Stimulated activated CD4-positive, alpha-beta T cell treated with anti-CD3 and anti-CD28 coated beads, Interleukin-15, amount 100 ng/mL, for 24 hours (primary cell): Measurements from ENCODE around the gene PNO1.
"Not testable (repeated sequence)": the region's sequence is repeated elsewhere in the genome, so short reads cannot be mapped to it uniquely, and the experiment has no call there.

ENCODE experiments used
- DNase-seq: peaks from one replicate; pipeline ENCODE4 v3.0.0-alpha.2; 2020

PNO1 gene

GRCh38 chr2:68158134-68158447, 403 bp downstream of the PNO1 start:
- DNase-seq, result no peak

DNA sequence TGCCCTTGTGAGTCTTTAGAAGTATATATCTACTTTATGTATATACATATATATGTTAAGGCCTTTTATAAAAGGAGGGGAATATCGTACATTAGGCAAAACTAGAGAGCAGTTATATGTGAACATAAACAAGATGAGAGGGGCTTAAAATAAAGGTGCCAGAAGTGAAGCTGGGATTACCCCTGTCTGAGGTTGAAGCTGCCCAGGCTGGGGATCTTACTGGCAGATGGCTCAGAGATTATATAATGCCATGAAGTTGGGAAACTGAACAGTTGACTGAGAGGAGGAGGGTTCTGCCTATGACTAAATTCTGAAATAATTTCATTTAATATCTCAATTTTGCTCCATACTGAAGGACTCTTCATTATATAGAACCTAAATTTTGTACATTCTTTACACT, 6.0 kb downstream of the PNO1 start:
- DNase-seq, result no peak

DNA sequence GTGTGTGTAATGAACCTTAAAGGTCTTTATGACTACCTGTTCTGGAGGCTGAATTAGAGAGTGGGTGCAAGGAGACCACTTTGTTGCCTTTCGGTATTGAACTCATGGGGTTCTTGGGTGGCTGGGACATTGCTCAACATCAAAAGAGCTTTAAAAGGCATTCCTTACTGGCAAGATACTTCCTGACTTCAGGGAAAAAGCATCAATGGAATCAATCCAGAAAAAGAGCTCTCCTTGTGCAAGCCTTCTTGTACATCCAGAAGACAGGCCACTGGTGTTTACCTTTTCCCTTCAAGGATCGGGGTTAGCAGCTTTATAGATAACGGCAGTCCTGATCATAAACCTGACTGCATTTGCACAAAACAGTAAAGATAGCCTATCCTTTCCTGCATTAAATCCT, 9.5 kb downstream of the PNO1 start:
- no peak for DNase-seq

GRCh38 chr2:68169308-68169707, 11.6 kb downstream of the PNO1 start:
- DNase-seq, result no peak

DNA sequence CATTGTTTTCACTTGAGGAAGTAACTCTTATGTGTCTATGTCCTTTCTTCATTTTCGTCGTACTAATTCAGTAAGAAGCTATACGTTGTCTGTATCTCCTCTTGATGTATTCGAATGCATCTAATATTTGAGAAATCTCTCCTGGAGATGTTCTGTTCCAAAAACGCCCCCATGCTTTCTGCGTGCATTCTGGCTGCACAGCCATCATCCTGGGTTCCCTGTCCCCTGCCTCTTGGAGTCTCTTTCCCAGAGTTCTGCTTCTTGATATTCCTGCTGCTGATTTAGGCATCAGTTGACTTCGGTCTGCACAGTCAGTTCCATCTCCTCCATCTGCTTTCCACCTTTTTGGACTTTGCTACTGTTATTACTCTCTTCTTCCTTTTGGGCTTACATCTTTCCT, 13.5 kb downstream of the PNO1 start:
- DNase-seq, result no peak

GRCh38 chr2:68171684-68172083, 14.0 kb downstream of the PNO1 start:
- DNase-seq, result no peak

DNA sequence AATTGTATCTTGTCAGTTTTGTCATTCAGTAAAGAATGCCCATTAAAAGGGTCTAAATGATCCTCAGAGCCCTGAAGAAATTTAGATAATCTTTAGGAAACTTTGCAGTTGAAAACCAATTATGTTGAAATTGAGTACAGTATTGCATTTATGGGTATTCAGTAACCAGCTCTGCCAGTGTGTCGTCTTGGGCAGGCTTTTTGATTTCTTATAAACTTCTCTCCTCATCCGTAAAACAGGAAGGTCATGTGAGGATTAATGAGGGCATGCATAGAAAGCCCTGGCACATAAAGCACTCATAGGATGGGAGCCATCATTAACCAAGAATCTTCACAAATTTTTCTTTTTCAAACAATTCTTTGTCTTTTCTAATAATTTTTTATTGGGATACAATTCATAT, 14.8 kb downstream of the PNO1 start:
- no peak for DNase-seq

GRCh38 chr2:68172990-68173700, 15.5 kb downstream of the PNO1 start:
- no peak for DNase-seq

DNA sequence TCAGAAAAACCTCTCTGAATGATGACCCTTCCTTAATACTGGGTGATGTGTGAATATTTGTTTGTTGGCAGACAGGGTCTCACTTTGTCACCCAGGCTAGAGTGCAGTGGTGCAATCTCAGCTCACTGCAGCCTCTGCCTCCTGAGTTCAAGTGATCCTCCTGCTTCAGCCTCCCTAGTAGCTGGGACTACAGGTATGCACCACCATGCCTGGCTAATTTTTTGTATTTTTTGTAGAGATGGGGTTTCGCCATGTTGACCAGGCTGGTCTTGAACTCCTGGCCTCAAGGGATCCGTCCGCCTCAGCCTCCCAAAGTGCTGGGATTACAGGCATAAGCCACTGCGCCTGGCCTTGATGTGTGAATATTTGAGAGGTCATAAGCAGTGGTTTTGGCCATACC, 17.5 kb downstream of the PNO1 start:
- DNase-seq, result not testable (repeated sequence)

DNA sequence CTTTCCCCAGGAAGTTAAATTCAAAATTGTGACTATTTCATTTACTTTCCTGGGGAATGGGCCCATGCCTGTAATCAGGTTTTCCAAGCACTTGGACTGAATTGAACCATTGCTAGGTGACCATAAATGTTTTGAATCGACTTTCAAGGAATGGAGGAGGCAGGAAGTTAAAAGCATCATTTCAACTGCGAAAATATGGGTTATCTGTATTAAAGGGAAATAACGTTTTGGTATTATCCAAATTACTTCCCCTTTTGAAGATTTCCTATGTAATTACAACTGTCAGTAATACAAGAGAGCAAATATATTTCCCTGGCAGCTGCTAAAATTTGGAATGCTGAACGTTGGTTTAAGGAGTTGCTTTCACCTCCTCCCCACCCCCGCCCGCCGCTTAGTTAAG, 19.0 kb downstream of the PNO1 start:
- DNase-seq, result no peak

DNA sequence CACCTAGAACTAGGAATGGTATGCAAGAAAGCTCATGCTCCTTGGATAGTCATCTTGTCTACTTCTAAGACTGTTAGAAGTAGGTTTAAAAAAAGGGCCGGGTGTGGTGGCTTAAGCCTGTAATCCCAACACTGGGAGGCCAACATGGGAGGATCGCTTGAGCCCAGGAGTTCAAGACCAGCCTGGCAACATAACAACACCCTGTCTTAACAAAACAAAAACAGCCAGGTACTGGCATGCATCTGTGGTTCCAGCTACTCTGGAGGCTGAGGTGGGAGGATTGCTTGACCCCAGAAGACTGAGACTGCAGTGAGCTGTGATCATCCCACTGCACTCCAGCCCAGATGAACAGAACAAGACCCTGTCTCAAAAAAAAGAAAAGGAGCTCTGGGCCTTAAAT, 19.9 kb downstream of the PNO1 start:
- DNase-seq, result no peak

GRCh38 chr2:68178432-68178831, 20.7 kb downstream of the PNO1 start:
- DNase-seq, result no peak

- no peak for DNase-seq
Observed at GRCh38 chr2:68178954-68179627, 21.4 kb downstream of the PNO1 start.

DNA sequence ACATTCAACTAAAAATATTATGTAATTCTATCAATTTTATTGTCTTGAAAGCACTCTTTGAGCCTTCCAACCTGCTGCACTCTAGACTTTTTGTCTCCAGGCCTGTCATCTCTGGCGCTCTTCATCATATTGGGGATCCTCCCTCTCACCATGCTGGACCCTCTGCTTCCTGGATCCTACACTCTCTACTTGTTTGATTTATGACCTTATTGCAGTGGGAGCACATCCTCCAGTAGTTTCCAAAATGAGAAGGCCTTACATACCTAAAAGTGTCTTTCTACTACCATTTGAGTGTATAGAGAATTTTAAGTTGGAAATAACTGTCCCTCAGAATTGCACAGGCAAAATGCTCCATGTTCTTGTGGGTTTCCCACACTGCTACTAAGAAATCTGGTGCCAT, 25.2 kb downstream of the PNO1 start:
- no peak for DNase-seq

- peak; percentile 72 for DNase-seq
Observed at GRCh38 chr2:68185541-68186164, 28.0 kb downstream of the PNO1 start.

- DNase-seq, result no peak
Observed at GRCh38 chr2:68187329-68187728, 29.6 kb downstream of the PNO1 start.

DNA sequence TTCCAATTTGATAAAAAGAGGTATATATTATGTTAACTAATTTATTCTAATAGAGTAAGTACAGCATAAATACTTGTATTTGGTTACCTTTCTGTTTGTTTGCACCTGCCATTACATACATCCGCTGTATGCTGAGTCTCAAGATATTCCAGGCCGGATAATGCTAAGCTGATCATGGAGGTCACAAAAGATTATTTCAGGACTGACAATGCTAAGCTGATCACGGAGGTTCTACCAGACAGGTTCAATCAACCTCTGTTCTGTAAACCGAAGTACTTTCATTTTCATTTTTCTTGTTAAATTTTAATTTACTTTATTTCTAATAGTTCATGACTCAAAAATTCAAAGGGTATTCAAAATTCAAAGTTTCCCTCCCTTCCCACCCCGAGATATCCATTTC, 31.1 kb downstream of the PNO1 start:
- no peak for DNase-seq

DNA sequence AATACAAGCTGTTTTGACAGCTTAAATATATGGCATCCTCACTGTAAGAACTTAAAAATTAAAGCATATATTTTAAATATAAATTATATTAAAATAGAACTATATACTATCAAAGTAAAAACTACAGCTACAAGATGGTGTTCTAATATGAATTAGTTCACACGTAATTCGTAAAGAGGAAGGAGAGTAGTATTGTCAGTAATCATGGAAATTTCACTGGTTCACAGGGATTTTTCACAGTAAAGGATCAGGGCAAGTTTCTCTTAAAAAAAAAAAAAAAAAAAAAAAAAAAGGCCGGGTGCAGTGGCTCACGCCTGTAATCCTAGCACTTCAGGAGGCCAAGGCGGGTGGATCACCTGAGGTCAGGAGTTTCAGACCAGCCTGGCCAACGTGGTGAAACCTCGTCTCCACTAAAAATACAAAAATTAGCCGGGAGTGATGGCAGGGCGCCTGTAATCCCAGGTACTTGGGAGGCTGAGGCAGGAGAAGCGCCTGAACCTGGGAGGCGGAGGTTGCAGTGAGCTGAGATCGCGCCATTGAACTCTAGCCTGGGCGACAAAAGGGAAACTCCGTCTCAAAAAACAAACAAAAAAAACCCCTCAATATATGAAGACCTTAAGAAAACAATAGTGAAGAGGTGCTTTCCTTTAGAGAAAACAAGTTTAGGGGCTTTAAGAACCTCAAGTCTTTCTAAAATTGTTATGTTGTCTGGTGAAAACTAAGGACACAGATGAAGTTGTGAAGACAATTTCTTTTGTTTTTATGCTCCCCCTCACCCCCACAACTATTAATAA, 32.5 kb downstream of the PNO1 start:
- DNase-seq, result no peak

- DNase-seq, result no peak
Observed at GRCh38 chr2:68190991-68191731, 33.5 kb downstream of the PNO1 start.

DNA sequence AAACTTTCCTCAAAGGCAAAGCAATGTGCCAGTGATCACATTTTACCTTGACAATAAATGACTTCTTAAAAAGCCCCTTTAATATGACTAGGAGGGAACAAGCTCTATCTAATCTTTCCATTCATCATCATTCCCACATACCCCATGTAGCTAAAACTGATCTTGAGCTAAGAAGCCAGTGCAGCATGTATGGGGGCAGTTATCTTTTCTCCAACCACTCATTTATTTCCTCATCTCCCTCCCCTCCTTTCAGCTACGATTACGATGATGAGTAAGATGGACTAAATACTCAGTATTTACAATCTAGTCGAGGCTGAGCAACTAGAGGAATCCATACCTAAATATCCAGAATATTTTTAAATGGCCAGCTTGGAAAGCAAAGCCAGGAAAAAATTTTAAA, 35.5 kb downstream of the PNO1 start:
- no peak for DNase-seq

GRCh38 chr2:68193787-68194372, 36.2 kb downstream of the PNO1 start:
- DNase-seq, result no peak

DNA sequence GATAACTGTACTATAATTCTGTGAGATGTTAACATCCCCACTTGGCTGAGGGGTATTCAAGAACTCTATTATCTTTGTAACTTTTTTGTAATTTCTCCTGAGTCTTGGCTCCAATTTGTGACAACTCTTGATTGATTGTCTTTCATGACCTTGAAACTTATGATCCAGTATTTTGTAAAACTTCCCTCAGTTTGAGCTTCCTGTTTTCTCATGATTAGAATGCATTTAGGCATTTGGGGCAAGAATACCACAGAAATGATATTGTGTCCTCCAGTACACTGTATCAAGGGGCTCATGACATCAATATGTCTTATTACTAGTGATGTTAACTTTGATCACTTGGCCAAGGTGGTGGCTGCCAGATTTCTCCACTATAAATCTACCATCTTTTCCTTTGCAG, 37.4 kb downstream of the PNO1 start:
- DNase-seq, result no peak
